Measurements from ENCODE around the gene DENR.
"Not testable (repeated sequence)": the region's sequence is repeated elsewhere in the genome, so short reads cannot be mapped to it uniquely, and the experiment has no call there.

DENR gene

DNA sequence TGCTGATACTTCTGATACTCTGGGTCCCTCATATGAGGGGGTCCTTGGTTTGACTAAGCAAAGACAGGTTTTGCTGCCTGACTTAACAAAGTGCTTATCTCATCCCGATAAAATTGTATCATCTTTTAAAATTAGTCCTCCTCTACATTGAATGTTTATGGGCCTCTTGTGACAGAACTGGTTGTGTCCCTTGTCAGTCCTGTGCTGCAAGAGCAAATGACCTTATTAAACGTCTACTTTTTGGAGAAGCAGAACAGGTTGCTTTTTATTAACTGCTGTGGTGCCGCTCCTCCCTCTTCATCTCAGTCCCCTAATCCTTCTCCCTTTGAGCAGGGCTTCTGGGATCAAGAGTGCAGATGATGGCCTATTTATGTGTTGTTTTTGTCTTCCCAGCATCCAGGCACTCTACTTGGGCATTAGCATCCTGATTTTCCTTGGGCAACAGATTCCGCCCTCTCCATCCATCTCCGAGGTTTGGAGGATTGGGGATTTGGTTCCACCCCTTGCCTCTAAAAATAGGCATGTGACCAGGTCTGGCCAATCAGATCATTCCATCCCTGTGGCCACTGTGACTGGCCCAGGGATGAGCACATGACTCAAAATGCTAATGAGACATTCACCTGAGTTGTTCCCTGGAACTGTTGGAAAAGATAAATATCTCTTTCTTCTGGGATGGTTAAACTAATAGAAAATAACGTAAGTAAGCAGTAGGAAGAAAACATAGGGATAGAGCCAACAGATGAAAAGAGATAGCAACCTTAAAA is 2.9 kb upstream of the DENR start:
- TF ChIP-seq, protein P1, sequence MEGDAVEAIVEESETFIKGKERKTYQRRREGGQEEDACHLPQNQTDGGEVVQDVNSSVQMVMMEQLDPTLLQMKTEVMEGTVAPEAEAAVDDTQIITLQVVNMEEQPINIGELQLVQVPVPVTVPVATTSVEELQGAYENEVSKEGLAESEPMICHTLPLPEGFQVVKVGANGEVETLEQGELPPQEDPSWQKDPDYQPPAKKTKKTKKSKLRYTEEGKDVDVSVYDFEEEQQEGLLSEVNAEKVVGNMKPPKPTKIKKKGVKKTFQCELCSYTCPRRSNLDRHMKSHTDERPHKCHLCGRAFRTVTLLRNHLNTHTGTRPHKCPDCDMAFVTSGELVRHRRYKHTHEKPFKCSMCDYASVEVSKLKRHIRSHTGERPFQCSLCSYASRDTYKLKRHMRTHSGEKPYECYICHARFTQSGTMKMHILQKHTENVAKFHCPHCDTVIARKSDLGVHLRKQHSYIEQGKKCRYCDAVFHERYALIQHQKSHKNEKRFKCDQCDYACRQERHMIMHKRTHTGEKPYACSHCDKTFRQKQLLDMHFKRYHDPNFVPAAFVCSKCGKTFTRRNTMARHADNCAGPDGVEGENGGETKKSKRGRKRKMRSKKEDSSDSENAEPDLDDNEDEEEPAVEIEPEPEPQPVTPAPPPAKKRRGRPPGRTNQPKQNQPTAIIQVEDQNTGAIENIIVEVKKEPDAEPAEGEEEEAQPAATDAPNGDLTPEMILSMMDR (IDR thresholded peaks at IDR 0.05; ENCODE audit: low read depth, low read length) = no peak
- H3K4me3 ChIP-seq (replicated peaks in 1 of 2; ENCODE audit: low read depth in 2 of 2, low read length in 2 of 2) = no peak overlapping the region
- peak in 1 of 2 donors; percentile 9 for DNase-seq (ENCODE audit: low read depth in 2 of 2)

DNA sequence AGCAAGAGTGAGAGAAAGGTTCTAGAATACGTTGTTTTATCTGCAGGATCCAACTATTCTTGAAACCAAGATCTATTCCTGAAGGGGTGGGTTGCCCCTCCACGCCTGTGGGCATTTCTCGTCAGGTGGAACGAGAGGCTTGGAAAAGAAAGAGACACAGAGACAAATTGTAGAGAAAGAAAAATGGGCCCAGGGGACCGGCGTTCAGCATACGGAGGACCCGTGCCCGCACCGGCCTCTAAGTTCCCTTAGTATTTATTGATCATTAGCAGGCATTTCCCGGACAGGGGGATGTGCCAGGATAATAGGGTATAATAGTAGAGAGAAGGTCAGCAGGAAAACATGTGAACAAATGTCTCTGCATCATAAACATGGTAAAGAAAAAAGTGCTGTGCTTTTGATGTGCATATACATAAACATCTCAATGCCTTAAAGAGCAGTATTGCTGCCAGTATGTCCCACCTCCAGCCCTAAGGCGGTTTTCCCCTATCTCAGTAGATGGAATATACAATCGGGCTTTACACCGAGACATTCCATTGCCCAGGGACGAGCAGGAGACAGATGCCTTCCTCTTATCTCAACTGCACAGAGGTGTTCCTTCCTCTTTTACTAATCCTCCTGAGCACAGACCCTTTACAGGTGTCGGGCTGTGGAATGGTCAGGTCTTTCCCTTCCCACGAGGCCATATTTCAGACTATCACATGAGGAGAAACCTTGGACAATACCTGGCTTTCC is 1.7 kb upstream of the DENR start:
- DNase-seq (ENCODE audit: low read depth in 2 of 2); H3K4me3 ChIP-seq (replicated peaks in 1 of 2; ENCODE audit: low read depth in 2 of 2, low read length in 2 of 2): not testable (repeated sequence)

DNA sequence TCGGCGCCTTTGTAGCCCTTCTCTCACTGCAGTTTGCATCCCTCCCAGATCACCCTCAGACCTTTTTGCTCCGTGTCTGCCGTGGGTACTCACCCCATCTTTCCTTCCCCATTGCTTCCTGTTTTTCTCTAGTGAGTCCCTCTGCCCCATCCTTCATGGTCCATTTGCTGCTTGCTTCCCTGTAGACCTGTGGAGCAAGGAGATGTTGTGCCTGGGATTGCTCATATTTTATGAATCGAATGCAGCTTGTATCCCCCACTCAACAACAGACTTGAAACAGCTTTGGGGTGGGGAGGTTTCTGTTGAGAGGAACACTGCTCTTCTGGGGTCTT is 661 bp downstream of the DENR start:
- H3K4me3 ChIP-seq (replicated peaks in 1 of 2; ENCODE audit: low read depth in 2 of 2, low read length in 2 of 2) = peak overlapping the region; percentile 88 to 93
- DNase-seq (ENCODE audit: low read depth in 2 of 2) = peak in 1 of 2 donors; percentile 18
- TF ChIP-seq, protein P1 (IDR thresholded peaks at IDR 0.05; ENCODE audit: low read depth, low read length) = no peak

DNA sequence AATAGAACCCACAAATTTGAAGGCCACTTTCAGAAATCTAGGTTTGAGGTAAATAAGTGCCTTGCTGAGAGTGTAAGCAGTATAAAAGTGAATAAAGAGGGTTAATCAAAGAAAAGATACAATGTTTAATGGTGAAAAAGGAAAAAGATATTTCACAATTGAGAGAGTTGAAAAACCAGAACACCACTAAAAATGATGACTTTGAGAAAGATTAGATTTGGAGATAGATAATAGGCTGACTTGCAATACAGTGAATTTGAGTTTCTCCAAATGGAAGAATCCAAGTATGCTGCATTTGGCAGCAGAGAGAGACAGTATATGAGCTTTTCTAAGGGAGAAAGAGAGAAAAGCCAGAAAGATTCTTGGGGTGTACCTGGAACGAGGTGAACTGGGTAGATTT is 2.2 kb downstream of the DENR start:
- DNase-seq (ENCODE audit: low read depth in 2 of 2) = no peak
- TF ChIP-seq, protein P1 (IDR thresholded peaks at IDR 0.05; ENCODE audit: low read depth, low read length) = no peak

DNA sequence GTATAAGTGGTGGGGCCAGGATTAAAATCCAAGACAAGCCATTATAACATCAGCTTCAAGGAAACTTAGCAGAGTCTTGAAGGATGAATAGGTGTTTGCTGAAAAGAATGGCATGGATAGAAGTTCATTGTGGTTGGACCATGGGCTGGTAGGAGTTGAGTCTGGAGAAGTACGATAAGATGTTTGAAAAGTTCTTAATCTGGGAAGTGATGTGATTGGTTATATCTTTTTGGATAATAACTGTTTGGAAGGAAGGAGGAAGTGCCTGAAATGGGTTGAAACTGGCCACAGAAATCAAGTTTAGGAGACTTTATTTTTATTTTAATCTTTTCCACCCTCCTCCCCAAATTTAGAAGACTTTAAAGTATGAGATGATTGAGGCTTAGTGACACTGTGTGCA is 4.9 kb downstream of the DENR start:
- TF ChIP-seq, protein P1 (IDR thresholded peaks at IDR 0.05; ENCODE audit: low read depth, low read length) = no peak

More for the DNA sequence above, 2.2 kb downstream of the DENR start:
- H3K4me3 ChIP-seq (replicated peaks in 1 of 2; ENCODE audit: low read depth in 2 of 2, low read length in 2 of 2) = no peak overlapping the region

DNA sequence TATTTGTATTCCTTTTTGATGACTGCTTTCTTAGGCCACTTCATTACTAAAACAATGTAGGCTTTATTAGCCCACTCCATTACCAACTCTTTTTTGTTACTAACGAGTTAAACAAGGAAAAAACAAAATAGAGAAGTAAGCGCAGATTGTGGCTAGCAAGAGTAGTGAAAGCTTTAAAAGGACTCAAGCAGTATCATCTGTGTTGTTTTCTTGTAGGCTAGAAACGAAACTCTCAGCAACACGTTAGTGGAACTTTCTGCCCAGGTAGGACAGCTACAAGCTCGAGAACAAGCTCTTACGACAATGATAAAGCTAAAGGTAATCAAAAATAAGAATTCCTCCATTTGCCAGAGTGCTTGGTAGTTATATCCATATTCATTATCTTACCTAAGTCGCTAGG is 32.9 kb downstream of the DENR start:
- H3K4me3 ChIP-seq (replicated peaks in 1 of 2; ENCODE audit: low read depth in 2 of 2, low read length in 2 of 2) = no peak overlapping the region
- TF ChIP-seq, protein P1 (IDR thresholded peaks at IDR 0.05; ENCODE audit: low read depth, low read length) = no peak
- DNase-seq (ENCODE audit: low read depth in 2 of 2) = no peak

More for the DNA sequence above, 4.9 kb downstream of the DENR start:
- DNase-seq (ENCODE audit: low read depth in 2 of 2) = no peak
- H3K4me3 ChIP-seq (replicated peaks in 1 of 2; ENCODE audit: low read depth in 2 of 2, low read length in 2 of 2) = no peak overlapping the region

DNA sequence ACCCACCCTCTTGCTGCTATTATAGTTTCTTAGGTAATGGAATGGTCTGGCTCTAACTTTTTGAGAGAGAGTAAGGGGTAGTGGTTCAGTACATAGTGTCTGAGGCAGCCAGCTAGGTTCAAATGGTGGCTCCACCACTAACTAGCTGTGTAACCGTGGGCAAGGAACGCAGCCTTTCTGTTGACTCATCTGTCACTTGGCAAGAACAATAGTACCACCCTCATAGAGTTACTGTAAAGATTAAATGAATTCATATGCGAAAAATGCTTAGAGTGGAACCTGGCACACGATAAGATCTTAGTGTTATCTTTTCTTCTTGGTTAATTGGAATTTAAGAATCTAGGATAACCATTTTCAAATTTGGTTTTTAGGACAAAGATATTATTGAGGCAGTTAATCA is 35.8 kb downstream of the DENR start:
- TF ChIP-seq, protein P1 (IDR thresholded peaks at IDR 0.05; ENCODE audit: low read depth, low read length) = no peak
- H3K4me3 ChIP-seq (replicated peaks in 1 of 2; ENCODE audit: low read depth in 2 of 2, low read length in 2 of 2) = no peak overlapping the region
- DNase-seq (ENCODE audit: low read depth in 2 of 2) = peak; percentile 46 to 56

Data from cardiac fibroblast (primary cell).